ENCODE data around the gene GPR156.

GRCh38 chr3:120173056-120173675, 111.9 kb downstream of the GPR156 start:
- TF ChIP-seq CTCF (IDR thresholded peaks at IDR 0.05) (no peak), EZH2phosphoT487 (IDR thresholded peaks at IDR 0.05; ENCODE audit: borderline replicate concordance, low read depth) (no peak), ZBTB33 (IDR thresholded peaks at IDR 0.05; ENCODE audit: borderline replicate concordance, low read depth) (no peak), RXRA (IDR thresholded peaks at IDR 0.05; ENCODE audit: borderline replicate concordance, low read depth) (no peak)
